Measurements from ENCODE around the gene KIAA0408. TPM values are rescaled to one million over a fixed set of nuclear protein-coding genes. Genes with fewer than 3 reads are reported as not detected.

The KIAA0408 gene
- total RNA-seq, 1 experiment from 2014 or later = 0.25 TPM

- ChIA-PET CTCF (no interaction called here), POLR2A (no interaction called here), RAD21 (ENCODE audit: low non-redundant PET in 1 of 2, low total read pairs in 2 of 2, uncharacterized antibody in 2 of 2, unreplicated experiment in 2 of 2) (no interaction called here)
- TF ChIP-seq SRF (IDR thresholded peaks at IDR 0.05; ENCODE audit: low read depth) (no peak), TCF7L2 (IDR thresholded peaks at IDR 0.05; ENCODE audit: borderline replicate concordance, extremely low read depth, insufficient read depth, insufficient read length) (no peak), FOSL1 (IDR thresholded peaks at IDR 0.05; ENCODE audit: low read depth) (no peak), EGR1 (IDR thresholded peaks at IDR 0.05; ENCODE audit: low read depth) (no peak), REST (IDR thresholded peaks at IDR 0.05; ENCODE audit: low read depth) (no peak), EZH2 (IDR thresholded peaks at IDR 0.05) (no peak), ATF3 (IDR thresholded peaks at IDR 0.05) (no peak), SP1 (IDR thresholded peaks at IDR 0.05; ENCODE audit: low read depth) (no peak), RAD21 (IDR thresholded peaks at IDR 0.05; ENCODE audit: low read depth) (no peak), ELF1 (IDR thresholded peaks at IDR 0.05; ENCODE audit: borderline replicate concordance, low read depth) (no peak), CBX3 (IDR thresholded peaks at IDR 0.05; ENCODE audit: low read depth) (no peak), POLR2A (IDR thresholded peaks at IDR 0.05; ENCODE audit: borderline replicate concordance, extremely low read depth, insufficient read depth, insufficient read length) (no peak), JUND (IDR thresholded peaks at IDR 0.05) (no peak), POLR2AphosphoS5 (IDR thresholded peaks at IDR 0.05; ENCODE audit: low read depth, low read length) (no peak)
- TF ChIP-seq, protein P1, sequence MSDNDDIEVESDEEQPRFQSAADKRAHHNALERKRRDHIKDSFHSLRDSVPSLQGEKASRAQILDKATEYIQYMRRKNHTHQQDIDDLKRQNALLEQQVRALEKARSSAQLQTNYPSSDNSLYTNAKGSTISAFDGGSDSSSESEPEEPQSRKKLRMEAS (IDR thresholded peaks at IDR 0.05) = no peak
- TF ChIP-seq, protein P2, sequence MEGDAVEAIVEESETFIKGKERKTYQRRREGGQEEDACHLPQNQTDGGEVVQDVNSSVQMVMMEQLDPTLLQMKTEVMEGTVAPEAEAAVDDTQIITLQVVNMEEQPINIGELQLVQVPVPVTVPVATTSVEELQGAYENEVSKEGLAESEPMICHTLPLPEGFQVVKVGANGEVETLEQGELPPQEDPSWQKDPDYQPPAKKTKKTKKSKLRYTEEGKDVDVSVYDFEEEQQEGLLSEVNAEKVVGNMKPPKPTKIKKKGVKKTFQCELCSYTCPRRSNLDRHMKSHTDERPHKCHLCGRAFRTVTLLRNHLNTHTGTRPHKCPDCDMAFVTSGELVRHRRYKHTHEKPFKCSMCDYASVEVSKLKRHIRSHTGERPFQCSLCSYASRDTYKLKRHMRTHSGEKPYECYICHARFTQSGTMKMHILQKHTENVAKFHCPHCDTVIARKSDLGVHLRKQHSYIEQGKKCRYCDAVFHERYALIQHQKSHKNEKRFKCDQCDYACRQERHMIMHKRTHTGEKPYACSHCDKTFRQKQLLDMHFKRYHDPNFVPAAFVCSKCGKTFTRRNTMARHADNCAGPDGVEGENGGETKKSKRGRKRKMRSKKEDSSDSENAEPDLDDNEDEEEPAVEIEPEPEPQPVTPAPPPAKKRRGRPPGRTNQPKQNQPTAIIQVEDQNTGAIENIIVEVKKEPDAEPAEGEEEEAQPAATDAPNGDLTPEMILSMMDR (IDR thresholded peaks at IDR 0.05 in 2 of 3, conservative IDR thresholded peaks at IDR 0.05 in 1 of 3; ENCODE audit: borderline replicate concordance in 1 of 3, insufficient read depth in 1 of 3, low read depth in 2 of 3, low read length in 2 of 3) = no peak
- no peaks in the 10 kb centered on the region for H4K20me1 ChIP-seq (ENCODE audit: insufficient read depth)
- H2AFZ ChIP-seq (ENCODE audit: low read depth, low read length, poor library complexity, severe bottlenecking) = no peak overlapping the region
- H3K27ac ChIP-seq (ENCODE audit: low read depth, low read length) = no peak overlapping the region
- no peaks in the 10 kb centered on the region for H3K36me3 ChIP-seq (ENCODE audit: control insufficient read depth in 1 of 2, insufficient read depth in 2 of 2, low read length in 2 of 2)
- H3K9me2 ChIP-seq (ENCODE audit: insufficient read depth) = no peaks in the 10 kb centered on the region
- H3K9me3 ChIP-seq (ENCODE audit: control insufficient read depth in 1 of 2, insufficient read depth in 1 of 2, low read depth in 1 of 2, low read length in 2 of 2) = no peaks in the 10 kb centered on the region
- ATAC-seq (no peak), DNase-seq (ENCODE audit: low read depth, low spot score) (no peak)
- BruUV-seq (replicated peaks) = no TSS peak
- no peak overlapping the region for H3K4me3 ChIP-seq (replicated peaks in 1 of 2; ENCODE audit: low read depth in 1 of 2, low read length in 2 of 2)
- H3K4me1 ChIP-seq (ENCODE audit: control insufficient read depth in 1 of 2, insufficient read depth in 2 of 2, low read length in 2 of 2) = no peaks in the 10 kb centered on the region
- H3K79me2 ChIP-seq (ENCODE audit: insufficient read depth, low read length) = no peaks in the 10 kb centered on the region
- no peak overlapping the region for H3K4me2 ChIP-seq (ENCODE audit: low read length)
- no peak overlapping the region for H3K9ac ChIP-seq (ENCODE audit: low read length)
- no peaks in the 10 kb centered on the region for H3K27me3 ChIP-seq (ENCODE audit: insufficient read depth, low read length)
- intact Hi-C loops (cut with micrococcal nuclease) = no loop called here
These were observed 12.4 kb upstream of the KIAA0408 start for GRCh38 chr6:127471379-127472255.
